Neural cell (in vitro differentiated cells): ENCODE data around the gene POSTN. TPM values are rescaled to one million over a fixed set of nuclear protein-coding genes. Genes with fewer than 3 reads are reported as not detected.

Experiments
- H2AFZ ChIP-seq: fragments of 200-600, 300-800 bp; sonication (generic), shearing (Covaris generic); 2 replicates; pipeline ENCODE4 v1.6.0; 2014; ENCODE audit warnings: low read depth, mild to moderate bottlenecking, antibody characterized with exemption, low read length, moderate library complexity
- H3F3A ChIP-seq: fragments of 200-600 bp; shearing (Covaris generic); 2 replicates; pipeline ENCODE4 v1.6.1; 2016; ENCODE audit warnings: mild to moderate bottlenecking, moderate library complexity, mixed read lengths, antibody characterized with exemption, low read length; ENCODE audit not compliant: insufficient read depth, poor library complexity, severe bottlenecking
- H3K27ac ChIP-seq: fragments of 200-600, 300-800 bp; sonication (generic), shearing (Covaris generic); 2 replicates; pipeline ENCODE4 v1.5.1; 2014; ENCODE audit warnings: mild to moderate bottlenecking, low read length, moderate library complexity
- H3K27me3 ChIP-seq: fragments of 300-800, 200-600 bp; sonication (generic), shearing (Covaris generic); 2 replicates; pipeline ENCODE4 v1.6.0; 2014; ENCODE audit warnings: mild to moderate bottlenecking, low read depth, low read length, moderate library complexity; ENCODE audit not compliant: insufficient read depth
- H3K36me3 ChIP-seq: fragments of 300-800, 200-600 bp; sonication (generic), shearing (Covaris generic); 2 replicates; pipeline ENCODE4 v1.5.1; 2014; ENCODE audit warnings: mild to moderate bottlenecking, antibody characterized with exemption, low read length, moderate library complexity; ENCODE audit not compliant: insufficient read depth
- H3K4me2 ChIP-seq: fragments of 300-800, 200-600 bp; sonication (generic), shearing (Covaris generic); 2 replicates; pipeline ENCODE4 v1.6.0; 2014; ENCODE audit warnings: mild to moderate bottlenecking, low read length
- H3K4me3 ChIP-seq: fragments of 300-800, 200-600 bp; sonication (generic), shearing (Covaris generic); 2 replicates; pipeline ENCODE4 v1.5.1; 2014; ENCODE audit warnings: mild to moderate bottlenecking, low read length, moderate library complexity
- H3K79me2 ChIP-seq: fragments of 200-600 bp; shearing (Covaris generic); replicated peaks from 2 replicates; pipeline ENCODE4 v1.6.0; 2014; ENCODE audit warnings: mild to moderate bottlenecking, low read length, moderate library complexity; ENCODE audit not compliant: insufficient read depth
- H3K9ac ChIP-seq: fragments of 300-800, 200-600 bp; sonication (generic), shearing (Covaris generic); 2 replicates; pipeline ENCODE4 v1.6.1; 2016; ENCODE audit warnings: mild to moderate bottlenecking, low read length, mixed read lengths
- H3K9me2 ChIP-seq: fragments of 200-600 bp; shearing (Covaris generic); 2 replicates; pipeline ENCODE4 v1.6.1; 2016; ENCODE audit warnings: mild to moderate bottlenecking, low read length, mixed read lengths; ENCODE audit not compliant: insufficient read depth
- H3K9me3 ChIP-seq: fragments of 200-600, 300-800 bp; sonication (generic), shearing (Covaris generic); 2 replicates; pipeline ENCODE4 v1.6.1; 2016; ENCODE audit warnings: mild to moderate bottlenecking, mixed run types, low read length, moderate library complexity, mixed read lengths
- H4K20me1 ChIP-seq: fragments of 200-600 bp; shearing (Covaris generic); 2 replicates; pipeline ENCODE4 v1.6.1; 2016; ENCODE audit warnings: mild to moderate bottlenecking, mixed run types; ENCODE audit not compliant: insufficient read depth
- CTCF ChIP-seq: fragments of 450-650 bp; IDR thresholded peaks from 2 replicates; pipeline ENCODE4 v1.5.1; 2014; ENCODE audit warnings: antibody characterized with exemption, mild to moderate bottlenecking, moderate library complexity; ENCODE audit not compliant: poor library complexity, severe bottlenecking
- EP300 ChIP-seq: fragments of 450-650 bp; conservative IDR thresholded peaks from 2 replicates; pipeline ENCODE4 v1.6.1; 2014; ENCODE audit warnings: antibody characterized with exemption, mild to moderate bottlenecking, moderate library complexity; ENCODE audit not compliant: poor library complexity, severe bottlenecking
- EZH2 ChIP-seq: fragments of 200-600, 300-800 bp; shearing (Covaris generic), sonication (generic); IDR thresholded peaks from 2 replicates; pipeline ENCODE4 v1.6.1; 2014; ENCODE audit warnings: antibody characterized with exemption, low read length, borderline replicate concordance, mild to moderate bottlenecking; ENCODE audit not compliant: insufficient read depth, poor library complexity, severe bottlenecking
- MXI1 ChIP-seq: fragments of 450-650 bp; conservative IDR thresholded peaks from 2 replicates; pipeline ENCODE4 v1.6.1; 2014; ENCODE audit warnings: antibody characterized with exemption, mild to moderate bottlenecking; ENCODE audit not compliant: poor library complexity, severe bottlenecking
- POLR2AphosphoS5 ChIP-seq: IDR thresholded peaks from 2 replicates; pipeline ENCODE4 v1.6.1; 2012
- RAD21 ChIP-seq: fragments of 450-650 bp; conservative IDR thresholded peaks from 2 replicates; pipeline ENCODE4 v1.6.1; 2014; ENCODE audit warnings: antibody characterized with exemption, mild to moderate bottlenecking, moderate library complexity
- REST ChIP-seq: IDR thresholded peaks from 2 replicates; pipeline ENCODE4 v1.6.1; 2012; ENCODE audit warnings: borderline replicate concordance
- SMC3 ChIP-seq: fragments of 450-650 bp; conservative IDR thresholded peaks from 2 replicates; pipeline ENCODE4 v1.6.1; 2014; ENCODE audit warnings: antibody characterized with exemption, mild to moderate bottlenecking, moderate library complexity; ENCODE audit not compliant: poor library complexity
- TAF1 ChIP-seq: IDR thresholded peaks from 2 replicates; pipeline ENCODE4 v1.6.1; 2012; ENCODE audit warnings: low read depth
- polyA plus RNA-seq: library from polyadenylated mRNA; depleted of rRNA; stranded (reverse); fragments of >200 nt; gene quantifications from 2 replicates; pipeline ENCODE4 v1.2.3, GENCODE V29; 2014

The POSTN gene
- polyA plus RNA-seq, 1 donor from 2014 or later, result 1.8 TPM

GRCh38 chr13:37618554-37618953 is 20.0 kb upstream of the POSTN start:
- no peak overlapping the region for H2AFZ ChIP-seq
- no peaks in the 10 kb centered on the region for H3K9me2 ChIP-seq
- H3K4me2 ChIP-seq, result no peak overlapping the region
- H3K36me3 ChIP-seq, result no peaks in the 10 kb centered on the region
- H3K9me3 ChIP-seq, result no peaks in the 10 kb centered on the region
- no peaks in the 10 kb centered on the region for H3F3A ChIP-seq
- H3K27ac ChIP-seq, result no peak overlapping the region
- TF ChIP-seq EZH2, result no peak
- no peak for TF ChIP-seq TAF1
- TF ChIP-seq SMC3, result no peak
- TF ChIP-seq MXI1, result no peak
- TF ChIP-seq CTCF, result no peak
- TF ChIP-seq REST, result no peak
- TF ChIP-seq RAD21, result no peak
- TF ChIP-seq POLR2AphosphoS5, result no peak
- TF ChIP-seq EP300, result no peak
- no peak overlapping the region for H3K4me3 ChIP-seq
- H4K20me1 ChIP-seq, result no peaks in the 10 kb centered on the region
- no peak overlapping the region for H3K9ac ChIP-seq
- no peaks in the 10 kb centered on the region for H3K79me2 ChIP-seq
- no peaks in the 10 kb centered on the region for H3K27me3 ChIP-seq

- Histone ChIP-seq H3K27ac (no peak overlapping the region), H3F3A (no peaks in the 10 kb centered on the region), H3K9ac (no peak overlapping the region), H3K36me3 (no peaks in the 10 kb centered on the region), H3K79me2 (no peaks in the 10 kb centered on the region), H3K9me3 (no peaks in the 10 kb centered on the region), H3K4me2 (no peak overlapping the region), H3K27me3 (no peaks in the 10 kb centered on the region), H4K20me1 (no peaks in the 10 kb centered on the region), H3K4me3 (no peak overlapping the region), H3K9me2 (no peaks in the 10 kb centered on the region), H2AFZ (no peak overlapping the region)
- TF ChIP-seq CTCF, result no peak
- no peak for TF ChIP-seq TAF1
- TF ChIP-seq EZH2, result no peak
- TF ChIP-seq REST, result no peak
- TF ChIP-seq POLR2AphosphoS5, result no peak
- TF ChIP-seq RAD21, result no peak
- TF ChIP-seq EP300, result no peak
Measured at GRCh38 chr13:37617173-37617572, 18.6 kb upstream of the POSTN start.
